ENCODE data around the gene ADAMTS17.

Gene ADAMTS17

DNA sequence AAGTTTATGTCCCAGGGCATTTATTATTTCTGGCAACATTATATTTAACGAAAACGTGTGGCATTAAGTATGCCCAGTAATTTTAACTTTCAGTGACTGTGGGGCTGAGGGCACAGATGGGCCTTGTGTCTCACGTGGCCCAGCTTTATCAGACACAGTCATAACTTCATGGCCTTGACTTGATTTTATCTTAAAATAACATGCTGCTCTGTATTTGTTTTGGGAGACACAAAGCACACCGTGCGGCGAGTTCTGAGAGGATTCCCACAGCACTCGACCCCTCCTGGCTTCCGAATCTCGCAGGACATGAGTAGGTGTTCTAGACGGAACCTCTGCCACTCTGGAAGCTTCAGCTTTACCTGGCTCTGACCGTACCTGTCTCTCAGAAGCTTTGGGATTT is 180.8 kb downstream of the ADAMTS17 start:
- no peak for DNase-seq

DNA sequence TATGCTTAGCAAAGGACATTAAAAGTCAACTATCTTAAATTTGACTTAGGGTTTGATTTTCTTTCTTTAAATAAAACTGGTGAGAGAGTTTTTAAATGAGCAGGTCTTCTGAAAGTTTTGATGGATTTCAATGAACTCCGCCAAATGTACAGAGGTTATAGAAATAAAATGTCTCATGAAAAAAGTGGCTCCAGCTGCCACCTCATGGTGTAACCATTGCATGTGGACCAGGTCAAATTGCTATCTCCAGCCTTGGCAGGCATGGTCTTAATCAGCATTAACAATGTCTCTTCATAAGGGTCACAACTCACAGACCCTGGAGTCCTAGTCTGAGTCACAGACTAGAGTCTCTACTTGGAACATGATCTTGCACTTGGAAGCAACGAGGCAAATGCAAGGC is 182.3 kb downstream of the ADAMTS17 start:
- DNase-seq, result no peak

DNA sequence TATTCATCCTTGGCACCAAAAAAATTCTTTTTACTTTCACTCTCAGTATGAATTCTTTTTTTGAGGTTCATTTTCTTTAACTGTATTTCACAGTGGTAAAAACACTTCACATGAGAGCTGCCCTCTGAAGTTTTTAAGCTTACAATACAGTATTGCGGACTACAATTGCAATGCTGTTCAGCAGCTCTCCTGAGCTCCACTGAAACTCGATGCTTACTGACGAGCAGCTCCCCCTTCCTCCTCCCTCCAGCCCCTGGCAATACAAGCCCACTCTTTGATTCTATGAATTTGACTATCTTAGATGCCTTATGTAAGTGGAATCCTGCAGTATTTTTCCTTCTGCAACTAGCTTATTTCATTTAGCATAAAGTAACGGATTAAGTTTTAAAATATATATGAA is 183.4 kb downstream of the ADAMTS17 start:
- no peak for DNase-seq

DNA sequence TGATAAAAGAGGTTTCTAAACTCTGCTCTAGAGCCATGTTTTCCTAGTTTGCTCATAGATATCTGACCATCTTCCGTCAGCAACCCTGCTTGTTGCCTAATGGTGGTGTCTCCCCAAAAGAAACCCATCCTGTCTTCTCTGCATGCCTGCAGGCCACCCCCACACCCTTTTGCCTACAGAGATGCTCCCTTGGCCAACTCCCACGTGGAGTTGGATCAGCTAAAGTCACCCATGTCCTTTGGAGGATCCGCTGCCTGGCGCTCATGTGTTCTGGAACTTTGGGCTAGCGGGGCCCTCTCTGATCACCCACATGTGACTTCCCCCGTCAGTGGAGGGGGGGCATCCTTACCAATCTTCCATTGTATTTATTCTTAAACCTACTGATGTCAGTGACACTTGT is 185.6 kb downstream of the ADAMTS17 start:
- DNase-seq, result no peak

DNA sequence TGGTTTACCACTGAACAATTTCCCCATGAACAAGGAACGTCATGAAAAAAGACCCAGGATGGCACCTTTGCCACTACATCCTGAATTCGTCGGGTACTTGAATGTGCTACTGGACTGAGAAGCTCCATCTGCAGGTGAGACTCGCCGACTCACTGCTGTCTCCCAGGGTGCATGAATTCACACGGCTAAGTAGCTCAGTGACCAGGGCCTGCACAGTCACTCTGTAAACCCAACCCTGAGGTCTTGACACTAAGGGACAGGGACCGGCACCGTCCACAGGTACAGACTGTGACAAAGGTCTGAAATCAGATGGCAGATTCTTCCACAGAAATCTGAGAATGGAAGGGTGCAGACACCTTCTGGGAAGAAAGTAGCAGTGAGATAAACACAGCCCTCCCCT is 187.4 kb downstream of the ADAMTS17 start:
- DNase-seq, result no peak

DNA sequence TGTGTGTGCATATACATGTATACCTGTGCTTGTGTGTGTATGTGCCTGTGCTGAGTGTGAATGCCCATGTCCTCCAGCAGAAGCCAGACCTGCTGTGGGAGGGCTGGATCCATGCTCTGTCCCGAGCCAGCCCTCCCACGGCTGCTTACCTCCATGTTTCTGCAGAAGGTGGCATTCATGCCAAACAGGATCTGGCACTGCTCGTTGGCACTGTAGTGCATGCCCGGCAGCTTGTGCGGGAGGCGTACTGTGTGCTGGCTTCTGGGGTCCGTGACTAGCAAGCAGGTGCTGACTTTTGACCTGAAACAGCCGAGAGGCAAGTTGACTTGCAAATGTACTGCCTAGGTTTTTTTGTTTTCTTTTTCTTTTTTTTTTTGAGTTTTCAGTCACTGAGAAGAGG is 189.3 kb downstream of the ADAMTS17 start:
- DNase-seq, result no peak

DNA sequence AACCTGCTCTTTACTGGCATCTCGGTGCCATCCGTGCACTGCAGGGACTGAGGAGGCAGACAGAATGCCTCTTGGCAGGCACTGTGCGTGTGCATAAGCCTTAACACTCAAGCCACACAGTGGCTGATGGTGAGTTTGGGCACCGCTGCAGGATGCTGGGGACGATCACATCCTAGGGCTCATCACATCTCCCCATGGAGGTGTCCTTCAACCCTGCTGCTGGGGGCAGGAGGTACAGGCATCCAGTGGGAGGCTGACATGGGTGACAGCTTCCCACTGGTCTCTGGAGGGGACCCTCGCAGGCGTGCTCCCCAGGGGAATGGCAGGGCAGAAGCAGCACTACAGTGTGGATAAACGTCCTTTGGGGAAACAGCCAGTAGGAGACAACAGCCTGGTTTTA is 190.9 kb downstream of the ADAMTS17 start:
- DNase-seq, result no peak

DNA sequence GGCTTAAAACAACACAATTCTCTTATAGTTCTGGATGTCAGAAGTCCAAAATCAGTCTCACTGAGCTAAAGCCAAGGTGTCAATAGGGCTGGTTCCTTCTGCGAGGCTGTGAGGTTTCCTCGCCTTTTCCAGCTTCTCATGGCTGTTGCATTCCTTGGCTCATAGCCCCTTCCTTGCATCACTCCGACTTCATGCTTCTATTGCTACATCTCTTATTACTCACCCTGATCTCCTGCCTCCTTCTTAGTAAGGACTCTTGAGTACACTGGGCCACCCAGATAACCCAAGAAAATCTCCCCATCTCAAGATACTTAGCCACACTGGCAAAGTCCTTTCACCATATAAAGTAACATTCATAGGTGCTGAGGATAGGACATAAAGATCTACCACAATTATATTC is 193.9 kb downstream of the ADAMTS17 start:
- no peak for DNase-seq

DNA sequence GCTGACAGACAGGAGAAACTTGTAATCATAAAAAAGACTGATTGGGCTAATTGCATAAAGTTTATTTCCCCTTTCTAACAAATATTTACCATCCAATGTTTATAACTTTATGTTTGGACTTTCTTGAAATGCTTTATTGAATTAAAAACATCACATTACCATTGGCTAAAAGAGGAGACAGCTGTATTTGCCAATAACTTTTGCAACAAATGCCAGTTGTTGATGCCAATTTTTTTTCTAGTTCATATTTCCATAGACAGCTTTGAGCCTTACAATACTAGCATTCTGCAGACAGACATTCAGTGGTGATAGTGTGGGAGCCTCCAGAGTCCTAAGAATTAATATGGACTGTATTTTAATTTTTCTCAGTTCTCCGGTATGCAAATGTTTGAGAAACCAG is 198.4 kb downstream of the ADAMTS17 start:
- no peak for DNase-seq

DNA sequence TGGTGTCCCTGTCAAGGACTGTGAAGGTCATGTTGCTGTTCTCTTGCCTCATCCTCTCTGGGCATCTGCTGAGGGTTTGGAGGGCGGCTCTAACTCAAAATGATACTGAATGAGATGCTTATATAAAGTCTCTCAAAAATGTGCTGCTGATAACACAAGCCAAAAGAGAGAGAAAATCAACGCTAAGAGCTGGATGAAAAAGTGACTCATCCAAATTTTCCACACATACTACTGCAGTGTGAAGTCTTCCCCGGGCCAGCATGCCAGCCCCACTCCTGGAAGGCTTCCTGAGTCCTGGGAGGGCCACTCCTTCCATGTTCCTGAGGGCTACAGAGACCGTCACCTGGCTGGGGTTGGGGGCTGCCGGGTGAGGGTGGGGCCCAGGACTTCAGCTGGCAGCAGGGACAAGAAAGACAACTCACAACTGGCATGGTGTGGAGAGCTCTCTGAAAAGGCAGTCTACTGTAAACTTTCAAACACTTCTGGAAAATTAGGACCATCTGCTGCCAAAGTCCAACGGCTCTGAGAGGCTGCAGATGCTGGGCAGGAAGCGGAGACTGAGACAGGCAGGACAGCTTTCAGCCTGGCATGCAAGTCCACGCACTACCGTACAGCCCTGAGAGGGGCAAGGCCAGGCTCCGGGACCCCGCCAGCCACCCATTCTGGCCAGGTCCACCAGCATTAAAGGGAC is 200.3 kb downstream of the ADAMTS17 start:
- no peak for DNase-seq

DNA sequence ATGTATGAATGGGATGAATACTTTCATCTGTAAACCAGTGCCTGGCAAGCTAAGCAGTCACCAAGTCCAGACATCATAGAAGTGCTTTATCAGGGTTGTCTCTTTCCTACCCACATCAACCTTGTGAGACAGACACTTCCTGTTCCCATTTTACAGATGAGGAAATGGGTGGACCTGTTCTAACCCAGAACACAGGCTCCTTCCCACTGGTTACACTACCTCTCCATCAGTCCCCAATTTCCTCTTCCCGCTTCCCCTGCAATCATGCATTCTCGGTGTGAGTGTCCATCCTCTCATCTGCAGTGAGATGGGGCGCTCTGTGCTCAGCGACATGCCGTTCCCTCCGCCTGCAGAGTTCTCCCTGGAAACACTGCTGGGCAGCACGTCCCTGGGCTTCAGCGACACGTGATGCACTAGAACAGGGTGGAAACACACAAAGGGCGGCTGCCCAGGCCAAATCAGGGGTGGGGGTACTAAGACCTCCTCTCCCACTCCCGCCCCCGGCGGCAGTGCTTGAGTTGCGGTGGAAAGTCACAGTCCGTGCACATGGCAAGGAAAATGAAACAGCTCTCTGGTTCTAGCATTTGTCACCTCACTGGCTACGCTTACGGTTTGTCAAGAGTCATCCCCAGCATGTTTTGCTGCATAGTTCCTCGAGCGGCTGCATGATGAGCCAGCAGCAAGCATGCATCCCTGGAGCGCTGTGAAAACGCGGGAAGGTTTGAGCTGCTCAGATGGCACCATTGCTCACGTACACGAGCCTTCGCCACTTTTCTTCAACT is 201.1 kb downstream of the ADAMTS17 start:
- DNase-seq, result no peak

DNA sequence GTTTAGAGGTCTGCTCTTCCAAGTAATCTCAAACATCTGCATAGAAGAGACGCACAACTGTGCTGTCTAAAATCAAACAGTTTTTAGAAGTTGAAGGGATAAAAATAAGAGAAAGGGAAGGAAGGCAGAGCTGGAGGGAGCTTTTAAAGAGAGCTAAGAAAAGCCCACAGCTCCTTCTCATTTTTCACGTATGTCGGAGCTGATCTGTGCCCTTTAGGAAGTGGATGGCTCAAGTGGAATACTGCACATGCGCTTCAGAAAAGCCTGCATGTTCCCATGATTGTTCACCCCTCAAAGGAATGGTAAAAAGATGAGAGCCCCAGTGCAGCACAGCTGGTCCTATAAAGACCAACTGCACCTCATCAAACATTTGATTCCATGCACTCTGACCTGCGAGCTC is 207.2 kb downstream of the ADAMTS17 start:
- no peak for DNase-seq

DNA sequence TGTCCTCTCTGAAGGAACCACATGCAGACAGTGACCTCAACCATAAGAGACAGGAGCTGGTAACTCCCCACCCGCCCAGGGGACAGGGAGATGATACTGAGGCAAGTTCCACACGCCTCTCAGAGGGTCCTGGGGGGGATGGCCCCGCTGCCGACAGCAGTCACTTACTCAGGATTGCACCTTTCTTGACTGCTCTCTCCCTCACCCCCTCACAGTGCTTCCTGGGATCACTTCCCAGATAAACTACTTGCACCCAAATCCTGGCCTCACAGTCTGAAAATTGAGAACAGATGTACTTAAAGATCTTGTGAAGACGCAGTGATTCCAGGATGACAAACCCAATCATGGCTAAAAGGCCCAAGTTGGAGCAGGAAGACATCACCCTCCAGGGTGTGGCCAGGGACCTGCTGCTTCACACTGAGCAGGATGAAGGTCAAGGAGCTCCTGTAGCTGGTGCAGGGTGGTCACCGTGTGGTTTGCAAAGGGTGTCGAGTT is 207.6 kb downstream of the ADAMTS17 start:
- no peak for DNase-seq

DNA sequence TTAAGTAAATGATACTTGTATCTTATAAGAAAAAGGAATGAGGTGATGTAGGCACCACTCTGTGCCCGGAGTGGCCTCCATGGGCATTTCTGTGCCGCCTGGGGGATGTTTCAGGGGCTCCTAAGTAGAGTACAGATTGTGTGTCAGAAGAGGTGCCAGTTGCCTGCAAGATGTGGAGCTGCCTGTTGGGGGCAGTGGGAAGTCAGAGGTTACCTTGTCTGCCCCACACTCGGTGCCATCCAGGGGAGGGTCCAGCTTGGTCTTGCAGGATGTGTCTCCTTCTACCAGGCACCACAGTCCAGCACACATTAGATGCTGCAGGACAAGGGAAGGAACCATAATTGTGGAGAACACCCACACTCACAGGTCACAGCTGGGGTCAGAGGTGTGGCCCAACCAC is 208.8 kb downstream of the ADAMTS17 start:
- no peak for DNase-seq

DNA sequence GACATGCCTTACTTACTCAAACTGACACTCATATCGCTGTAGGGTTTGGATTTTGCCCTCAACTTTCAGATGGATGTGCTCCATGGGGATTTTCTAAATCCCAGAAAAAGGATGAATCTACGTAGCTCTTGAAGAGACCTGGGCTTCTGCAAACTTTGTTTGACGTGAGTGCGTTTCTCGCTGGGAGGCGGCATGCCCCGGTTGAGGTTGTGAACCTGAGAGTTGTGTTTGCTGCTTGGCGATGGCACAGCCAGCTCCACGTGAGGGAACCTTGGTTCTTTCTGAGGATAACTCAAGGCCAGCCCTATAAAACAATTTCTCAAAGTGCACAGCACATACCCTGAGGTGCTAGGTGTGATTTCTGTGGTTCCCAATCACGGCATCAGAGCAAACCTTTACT is 209.5 kb downstream of the ADAMTS17 start:
- no peak for DNase-seq

DNA sequence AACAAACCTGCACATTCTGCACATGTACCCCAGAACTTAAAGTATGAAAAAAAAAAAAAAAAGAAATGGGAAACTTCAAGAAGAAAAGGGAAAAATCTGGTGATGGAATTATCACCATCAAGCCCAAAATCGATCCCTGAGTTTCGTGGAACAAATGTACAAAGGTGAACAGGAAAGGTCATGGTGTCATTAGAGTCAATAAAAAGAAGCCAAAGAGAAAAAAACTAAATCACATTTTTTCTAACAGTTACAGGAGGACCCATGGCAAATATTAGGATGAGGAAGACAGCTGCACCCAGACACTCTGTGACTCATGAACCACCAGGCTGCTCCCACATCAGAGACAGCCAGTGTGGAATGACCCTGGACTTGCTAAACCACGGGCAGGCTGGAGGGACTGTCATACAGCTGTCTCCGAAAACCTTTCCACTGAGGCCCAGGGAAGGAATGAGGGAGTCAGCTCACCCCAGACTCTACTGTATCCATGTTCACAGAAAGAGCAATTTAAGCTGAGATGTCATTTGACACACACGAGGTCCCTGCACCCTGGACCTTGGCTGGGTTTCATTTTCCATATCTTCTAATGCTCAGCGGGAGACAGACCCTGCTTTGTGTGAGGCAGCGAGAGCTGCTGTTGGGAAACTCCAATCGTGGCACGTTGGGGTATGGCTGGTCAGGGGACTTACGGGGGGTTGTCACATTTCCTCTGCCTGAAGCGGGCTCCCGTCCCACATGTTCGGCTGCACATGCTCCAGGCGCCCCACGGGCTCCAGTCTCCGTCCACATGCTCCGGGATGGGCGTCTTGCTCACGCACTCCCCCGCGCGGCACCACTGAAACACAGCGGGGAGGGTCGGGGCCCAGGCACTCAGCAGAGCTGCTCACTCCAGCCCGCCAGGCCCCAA is 210.2 kb downstream of the ADAMTS17 start:
- no peak for DNase-seq

DNA sequence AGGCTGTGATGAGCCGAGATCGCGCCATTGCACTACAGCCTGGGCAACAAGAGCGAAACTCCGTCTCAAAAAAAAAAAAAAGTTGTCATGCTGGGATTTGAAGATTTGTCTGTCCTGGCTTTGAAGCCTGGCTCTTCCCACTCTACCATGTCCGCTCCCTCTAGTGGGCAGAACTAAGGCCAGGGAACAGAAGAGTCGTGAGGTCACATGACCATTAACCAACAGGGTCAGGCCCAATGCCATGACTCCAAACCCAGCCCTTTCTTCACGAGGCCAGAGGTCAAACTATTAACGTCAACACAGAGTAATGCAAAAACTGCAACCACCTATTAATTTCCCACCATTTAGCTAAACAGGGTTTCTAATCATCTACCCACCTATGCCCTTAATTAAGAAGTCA is 212.1 kb downstream of the ADAMTS17 start:
- DNase-seq, result no peak

DNA sequence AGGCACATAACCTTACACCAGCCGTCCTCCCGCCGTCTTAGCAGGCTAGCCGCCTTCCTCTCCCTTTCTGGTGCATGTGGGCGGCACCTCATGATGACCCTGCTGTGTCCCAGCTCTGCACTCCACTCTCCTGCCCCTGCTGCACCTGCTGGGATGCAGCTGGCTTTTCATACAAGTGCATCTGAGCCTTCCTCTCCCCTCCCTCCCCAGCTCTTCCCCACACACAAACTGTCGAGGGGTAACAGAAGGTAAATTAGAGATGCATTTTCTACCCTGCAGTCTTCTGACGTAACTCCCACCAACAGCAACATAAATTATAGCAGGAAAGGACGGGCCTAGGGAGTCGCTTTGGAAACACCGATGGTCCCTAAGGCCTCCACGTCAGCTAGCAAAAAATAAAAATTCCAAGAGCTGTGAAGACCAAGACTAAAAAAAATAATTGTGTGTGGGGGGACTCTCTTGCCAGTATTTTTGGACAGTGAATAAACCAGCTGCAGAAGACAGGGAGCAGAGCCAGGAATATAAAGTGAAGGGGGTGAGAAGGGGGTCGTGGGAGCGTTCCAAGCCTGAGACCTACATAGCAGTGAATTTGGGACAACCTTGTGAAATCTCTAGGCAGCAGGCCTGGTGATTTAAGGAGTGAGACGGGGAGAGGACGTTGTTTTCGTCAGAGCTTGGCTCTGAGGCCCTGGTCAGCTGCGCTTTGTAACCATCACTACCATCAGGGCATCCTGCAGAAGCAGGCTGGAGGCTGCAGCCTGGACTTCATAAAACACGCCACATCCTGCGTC is 216.2 kb downstream of the ADAMTS17 start:
- no peak for DNase-seq

DNA sequence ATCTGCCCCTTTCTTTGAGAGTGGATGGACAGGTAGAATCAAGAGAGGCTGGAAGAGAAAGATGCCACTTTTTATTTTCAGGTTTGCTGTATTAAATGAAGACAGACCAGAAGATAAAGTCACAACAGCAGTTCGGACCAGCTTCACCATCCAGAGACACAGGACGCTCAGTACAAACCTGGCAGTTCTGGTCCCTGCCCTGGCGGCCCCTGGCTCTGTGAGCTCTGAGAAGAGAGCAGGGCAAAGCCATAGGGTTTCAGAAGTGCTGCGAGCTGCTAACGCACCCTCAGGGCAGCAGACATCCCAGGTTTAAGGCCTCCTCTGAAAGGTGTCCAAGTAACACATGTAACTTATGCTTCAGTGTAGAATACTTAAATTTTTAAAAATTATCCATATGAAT is 216.8 kb downstream of the ADAMTS17 start:
- no peak for DNase-seq

DNA sequence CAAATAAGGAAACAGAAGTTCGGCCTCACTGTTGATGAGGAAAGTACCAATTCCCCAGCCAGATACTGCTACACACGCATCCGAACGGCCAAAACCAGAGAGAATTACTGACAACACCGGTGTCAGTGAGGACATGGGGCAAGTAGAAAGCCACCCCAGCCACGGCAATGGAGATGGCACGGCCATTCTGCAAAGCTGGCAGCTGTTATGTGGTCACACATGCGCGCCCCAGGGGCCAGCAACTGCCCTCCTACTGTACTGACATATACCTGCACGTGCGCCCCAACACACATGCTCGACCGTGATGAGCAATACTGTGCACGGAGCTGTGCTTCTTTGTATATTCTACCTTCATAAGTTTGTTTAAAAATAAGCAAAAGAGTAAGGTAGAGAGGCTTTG is 217.4 kb downstream of the ADAMTS17 start:
- no peak for DNase-seq

DNA sequence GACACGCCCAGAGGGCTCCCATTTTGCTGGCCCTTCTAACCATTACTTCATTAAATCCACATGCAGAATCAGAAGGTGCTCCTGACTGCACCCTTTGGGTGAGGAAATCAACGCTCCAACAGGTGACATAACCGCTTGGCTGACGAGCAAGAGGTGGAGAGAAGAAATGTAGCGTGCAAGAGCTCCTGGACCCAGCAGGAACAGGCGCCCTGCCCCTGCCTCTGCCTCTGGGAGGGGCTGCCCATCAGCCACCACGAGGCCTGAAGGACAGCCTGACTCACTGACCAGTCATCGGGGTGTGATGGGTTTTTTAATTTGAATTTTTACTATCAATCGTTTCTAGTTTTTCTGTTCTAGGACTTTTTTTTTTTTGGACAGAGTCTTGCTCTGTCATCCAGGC is 218.2 kb downstream of the ADAMTS17 start:
- DNase-seq, result no peak

DNA sequence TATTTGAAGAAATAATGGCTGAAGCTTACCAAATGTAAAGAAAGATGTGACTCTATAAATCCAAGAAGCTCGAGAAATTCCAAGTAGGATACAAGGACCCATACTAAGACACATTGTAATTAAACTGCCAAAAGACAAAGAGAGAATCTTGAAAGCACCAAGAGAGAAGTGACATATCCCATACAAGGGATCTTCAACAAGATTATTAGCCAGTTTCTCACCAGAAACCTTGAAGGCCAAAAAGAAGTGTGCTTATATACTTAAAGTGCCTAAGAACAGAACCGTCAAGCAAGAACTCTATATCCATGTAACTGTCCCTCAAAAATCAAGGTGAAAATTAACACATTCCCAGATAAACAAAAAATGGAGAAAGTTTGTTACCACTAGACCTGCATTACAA is 220.5 kb downstream of the ADAMTS17 start:
- DNase-seq, result no peak

DNA sequence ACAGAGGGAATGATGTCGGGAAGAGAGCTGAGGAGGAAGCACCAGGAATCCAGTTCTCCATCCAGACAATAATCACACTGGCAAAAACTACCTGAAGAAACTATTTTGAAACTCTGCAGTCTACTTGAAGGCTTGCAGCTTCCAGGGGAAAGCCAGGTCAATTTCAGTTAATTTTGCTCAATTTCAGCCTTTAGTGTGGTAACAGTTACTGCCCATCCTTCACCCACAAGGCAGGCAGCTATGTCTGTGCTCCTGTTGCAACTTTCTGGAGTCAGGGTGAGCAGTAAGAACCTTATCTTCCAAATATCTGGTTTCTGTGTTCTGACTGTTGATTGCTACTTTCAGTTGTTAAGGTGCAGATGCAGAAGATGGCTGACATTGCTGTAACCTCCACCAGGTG is 221.7 kb downstream of the ADAMTS17 start:
- no peak for DNase-seq

All from NCI-H526 (cell line).